ENCODE measurements around the gene KCTD16.

KCTD16 gene

DNA sequence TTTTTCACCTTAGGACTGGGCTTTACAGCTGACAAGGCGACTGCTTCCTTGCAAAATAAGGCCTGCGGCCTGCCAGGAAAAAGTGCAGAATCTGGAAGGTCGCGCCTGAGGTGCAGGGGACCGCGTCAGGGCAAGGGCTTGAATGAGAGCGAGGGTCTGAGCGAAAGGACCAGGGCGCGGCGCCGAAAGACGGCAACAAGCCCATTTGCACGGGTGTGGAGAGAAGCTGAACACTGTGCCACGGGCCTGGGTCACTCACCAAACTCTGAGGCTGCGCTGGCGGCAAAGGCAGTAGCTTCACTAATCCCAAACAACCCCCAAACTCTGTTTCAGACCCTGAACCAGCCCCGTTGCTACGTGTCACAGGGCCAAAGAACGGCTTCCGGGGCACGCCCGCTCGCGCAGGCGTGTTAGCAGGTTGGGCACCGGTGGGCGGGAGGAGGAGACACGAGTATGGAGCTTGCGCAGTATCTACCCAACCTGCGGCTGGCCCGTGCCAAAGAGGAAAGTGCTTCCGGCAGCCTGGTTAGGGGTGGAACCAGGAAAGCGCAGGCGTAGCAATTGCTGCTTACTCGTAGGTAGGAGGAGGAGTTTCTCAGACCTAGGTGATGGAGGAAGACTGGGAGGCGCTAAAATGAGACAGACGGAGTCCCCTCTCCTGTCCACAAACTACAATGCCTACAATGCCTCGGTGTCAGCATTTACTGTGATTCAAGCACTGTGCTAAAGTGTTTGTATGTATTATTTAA, at the start of gene KCTD16, which contains the start of gene YIPF5:
TSS of gene KCTD16 (plus strand) at position 598 of the 749 bp plus-strand sequence.
TSS of gene YIPF5 (minus strand) at position 384 of the 749 bp plus-strand sequence. CDS start 704 bp downstream, outside the sequence.
- Histone ChIP-seq H3K27me3 (ENCODE audit: insufficient read depth, low read length) (no peaks in the 10 kb centered on the region), H2AFZ (ENCODE audit: low read depth, low read length) (peak within 1 kb of the TSS; percentile 59), H3K9me3 (ENCODE audit: low read length) (no peaks in the 10 kb centered on the region), H3K4me3 (ENCODE audit: low read length) (peak within 1 kb of the TSS; percentile 73), H3K36me3 (ENCODE audit: insufficient read depth, low read length) (peaks cover 12% of the 10 kb centered on the region), H3K4me1 (ENCODE audit: insufficient read depth, low read length) (peaks cover 15% of the 10 kb centered on the region)

DNA sequence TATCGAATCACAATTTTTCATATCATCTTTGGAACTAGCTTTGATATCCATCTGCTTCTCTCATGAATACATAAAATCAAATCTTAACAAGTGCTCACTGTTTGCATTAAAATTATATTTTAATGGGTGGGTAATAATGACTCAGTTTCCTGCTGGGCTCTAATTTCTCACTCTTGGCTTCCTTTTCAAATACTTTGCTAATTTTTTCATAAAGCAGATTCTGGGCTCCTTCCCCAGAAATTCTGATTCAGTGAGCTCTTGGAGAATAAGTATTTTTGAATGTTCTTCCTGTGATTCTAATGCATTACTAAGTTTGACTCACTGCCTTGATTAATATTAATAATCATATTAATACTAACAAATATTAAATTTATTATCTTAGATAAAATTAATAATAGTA, 49.1 kb upstream of the KCTD16 start:
- no peak overlapping the region for H3K4me3 ChIP-seq (ENCODE audit: low read length)
- H3K4me1 ChIP-seq (ENCODE audit: insufficient read depth, low read length), result peaks cover 6% of the 10 kb centered on the region
- H2AFZ ChIP-seq (ENCODE audit: low read depth, low read length), result no peak overlapping the region
- H3K36me3 ChIP-seq (ENCODE audit: insufficient read depth, low read length), result no peaks in the 10 kb centered on the region
- H3K27me3 ChIP-seq (ENCODE audit: insufficient read depth, low read length), result no peaks in the 10 kb centered on the region
- no peaks in the 10 kb centered on the region for H3K9me3 ChIP-seq (ENCODE audit: low read length)

- H2AFZ ChIP-seq (ENCODE audit: low read depth, low read length), result no peak overlapping the region
- no peaks in the 10 kb centered on the region for H3K27me3 ChIP-seq (ENCODE audit: insufficient read depth, low read length)
- H3K4me3 ChIP-seq (ENCODE audit: low read length), result no peak overlapping the region
- H3K9me3 ChIP-seq (ENCODE audit: low read length), result no peaks in the 10 kb centered on the region
- peaks cover 6% of the 10 kb centered on the region for H3K4me1 ChIP-seq (ENCODE audit: insufficient read depth, low read length)
- H3K36me3 ChIP-seq (ENCODE audit: insufficient read depth, low read length), result no peaks in the 10 kb centered on the region
Measured at GRCh38 chr5:144122081-144122480, 48.6 kb upstream of the KCTD16 start.

- H3K36me3 ChIP-seq (ENCODE audit: insufficient read depth, low read length), result no peaks in the 10 kb centered on the region
- no peaks in the 10 kb centered on the region for H3K9me3 ChIP-seq (ENCODE audit: low read length)
- H3K27me3 ChIP-seq (ENCODE audit: insufficient read depth, low read length), result no peaks in the 10 kb centered on the region
Measured at GRCh38 chr5:144122641-144123040, 48.0 kb upstream of the KCTD16 start.

GRCh38 chr5:144125163-144125726, 45.4 kb upstream of the KCTD16 start:
- Histone ChIP-seq H3K4me3 (ENCODE audit: low read length) (no peak overlapping the region), H3K27me3 (ENCODE audit: insufficient read depth, low read length) (no peaks in the 10 kb centered on the region), H3K36me3 (ENCODE audit: insufficient read depth, low read length) (no peaks in the 10 kb centered on the region), H2AFZ (ENCODE audit: low read depth, low read length) (no peak overlapping the region), H3K9me3 (ENCODE audit: low read length) (no peaks in the 10 kb centered on the region), H3K4me1 (ENCODE audit: insufficient read depth, low read length) (peaks cover 4% of the 10 kb centered on the region)

More at GRCh38 chr5:144122641-144123040, 48.0 kb upstream of the KCTD16 start:
- Histone ChIP-seq H3K4me3 (ENCODE audit: low read length) (no peak overlapping the region), H2AFZ (ENCODE audit: low read depth, low read length) (no peak overlapping the region), H3K4me1 (ENCODE audit: insufficient read depth, low read length) (peaks cover 4% of the 10 kb centered on the region)

DNA sequence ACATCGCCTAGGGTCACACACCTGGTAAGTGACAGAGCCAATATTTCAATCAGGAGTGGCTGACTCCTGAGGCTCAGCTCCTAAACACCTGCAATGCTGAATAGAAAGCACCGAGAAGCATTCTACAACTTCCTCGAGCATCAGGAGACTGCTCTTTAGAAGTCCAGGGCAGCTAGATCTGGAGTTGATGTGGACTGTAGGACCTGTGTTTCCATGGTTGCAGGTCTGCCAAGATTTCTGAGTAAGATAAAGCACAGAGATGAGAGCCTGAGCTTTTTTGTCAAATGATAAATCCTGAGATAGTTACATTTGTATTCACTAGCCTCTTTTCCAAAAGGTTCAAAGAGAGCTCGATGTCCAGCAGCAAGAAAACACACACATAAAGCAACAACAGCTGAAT, 44.0 kb upstream of the KCTD16 start:
- Histone ChIP-seq H3K9me3 (ENCODE audit: low read length) (no peaks in the 10 kb centered on the region), H2AFZ (ENCODE audit: low read depth, low read length) (no peak overlapping the region), H3K36me3 (ENCODE audit: insufficient read depth, low read length) (no peaks in the 10 kb centered on the region), H3K4me3 (ENCODE audit: low read length) (no peak overlapping the region), H3K4me1 (ENCODE audit: insufficient read depth, low read length) (peaks cover 4% of the 10 kb centered on the region), H3K27me3 (ENCODE audit: insufficient read depth, low read length) (no peaks in the 10 kb centered on the region)

DNA sequence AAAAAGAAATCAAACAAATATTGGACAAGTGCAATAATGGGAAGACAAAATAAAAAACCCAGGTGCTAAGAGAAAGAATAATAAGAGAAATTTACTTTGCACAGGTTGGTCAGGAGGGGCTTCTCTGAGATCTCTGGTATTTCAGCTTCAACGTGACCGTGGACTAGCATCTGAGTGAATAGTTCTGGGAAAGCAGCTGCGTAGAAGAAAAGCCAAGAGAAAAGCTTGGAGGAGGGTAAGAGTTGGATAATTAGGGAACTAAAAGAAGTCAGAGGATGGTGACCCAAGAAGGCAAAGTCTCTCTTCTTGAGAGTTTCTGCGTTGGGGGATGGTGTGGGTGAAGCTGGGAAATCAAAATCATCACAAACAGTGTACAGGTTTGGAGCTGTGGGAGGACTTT, 41.8 kb upstream of the KCTD16 start:
- Histone ChIP-seq H3K4me3 (ENCODE audit: low read length) (no peak overlapping the region), H3K36me3 (ENCODE audit: insufficient read depth, low read length) (no peaks in the 10 kb centered on the region)

GRCh38 chr5:144130306-144130705, 40.4 kb upstream of the KCTD16 start:
- no peak overlapping the region for H3K4me3 ChIP-seq (ENCODE audit: low read length)
- H3K4me1 ChIP-seq (ENCODE audit: insufficient read depth, low read length), result peaks cover 2% of the 10 kb centered on the region
- no peaks in the 10 kb centered on the region for H3K27me3 ChIP-seq (ENCODE audit: insufficient read depth, low read length)
- no peaks in the 10 kb centered on the region for H3K36me3 ChIP-seq (ENCODE audit: insufficient read depth, low read length)
- H3K9me3 ChIP-seq (ENCODE audit: low read length), result no peaks in the 10 kb centered on the region
- H2AFZ ChIP-seq (ENCODE audit: low read depth, low read length), result no peak overlapping the region

More for the DNA sequence above, 41.8 kb upstream of the KCTD16 start:
- no peaks in the 10 kb centered on the region for H3K27me3 ChIP-seq (ENCODE audit: insufficient read depth, low read length)
- peaks cover 4% of the 10 kb centered on the region for H3K4me1 ChIP-seq (ENCODE audit: insufficient read depth, low read length)
- no peaks in the 10 kb centered on the region for H3K9me3 ChIP-seq (ENCODE audit: low read length)
- no peak overlapping the region for H2AFZ ChIP-seq (ENCODE audit: low read depth, low read length)

DNA sequence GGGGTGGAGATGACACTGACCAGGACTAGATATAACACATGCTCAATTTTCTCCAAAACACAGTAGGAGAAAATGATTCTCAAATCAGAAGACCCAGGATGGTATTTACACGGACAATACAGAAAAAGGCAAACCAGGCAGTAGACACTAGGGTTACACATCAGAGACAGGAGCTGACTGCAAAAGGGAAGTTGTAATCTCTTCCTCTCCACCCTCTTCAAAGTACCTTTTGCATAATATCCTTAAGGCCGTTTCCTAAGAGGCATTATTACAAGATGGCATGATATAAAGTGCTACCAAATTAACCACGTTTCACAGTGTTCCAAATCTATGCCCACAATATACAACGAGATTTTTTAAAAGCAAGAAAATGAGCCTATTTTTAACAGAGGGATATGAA, 39.4 kb upstream of the KCTD16 start:
- Histone ChIP-seq H2AFZ (ENCODE audit: low read depth, low read length) (no peak overlapping the region), H3K4me1 (ENCODE audit: insufficient read depth, low read length) (no peaks in the 10 kb centered on the region), H3K36me3 (ENCODE audit: insufficient read depth, low read length) (no peaks in the 10 kb centered on the region), H3K4me3 (ENCODE audit: low read length) (no peak overlapping the region), H3K9me3 (ENCODE audit: low read length) (no peaks in the 10 kb centered on the region), H3K27me3 (ENCODE audit: insufficient read depth, low read length) (no peaks in the 10 kb centered on the region)

DNA sequence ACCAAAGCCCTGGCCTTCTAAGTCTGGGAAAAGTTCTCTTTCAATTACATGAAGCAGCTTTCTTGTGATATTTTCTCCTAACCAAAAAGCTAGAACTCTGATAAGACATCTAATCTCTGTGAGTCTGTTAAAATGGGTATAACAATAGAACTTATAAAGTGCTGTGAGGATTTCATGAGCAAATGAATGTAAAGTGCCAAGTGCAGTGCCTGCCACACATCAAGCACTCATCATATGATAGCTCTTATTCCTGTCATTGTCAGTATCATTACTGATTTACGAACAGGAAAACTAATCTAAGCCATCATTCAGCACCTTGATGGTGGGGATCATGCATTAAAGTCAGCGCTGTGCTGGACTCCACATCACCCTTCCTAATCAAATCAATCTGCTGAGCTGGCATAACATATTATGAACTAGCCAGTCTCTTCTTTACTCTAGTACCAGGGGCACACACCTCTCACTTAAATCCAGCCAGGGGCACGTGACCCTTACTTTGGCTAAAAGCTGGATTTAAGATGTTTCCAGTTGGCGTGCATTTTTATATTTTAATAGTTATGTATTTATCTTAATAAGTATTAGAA, 37.5 kb upstream of the KCTD16 start:
- Histone ChIP-seq H3K4me1 (ENCODE audit: insufficient read depth, low read length) (no peaks in the 10 kb centered on the region), H3K4me3 (ENCODE audit: low read length) (no peak overlapping the region), H3K36me3 (ENCODE audit: insufficient read depth, low read length) (no peaks in the 10 kb centered on the region), H3K27me3 (ENCODE audit: insufficient read depth, low read length) (no peaks in the 10 kb centered on the region), H2AFZ (ENCODE audit: low read depth, low read length) (no peak overlapping the region), H3K9me3 (ENCODE audit: low read length) (no peaks in the 10 kb centered on the region)

GRCh38 chr5:144134194-144134826, 36.4 kb upstream of the KCTD16 start:
- Histone ChIP-seq H3K4me1 (ENCODE audit: insufficient read depth, low read length) (no peaks in the 10 kb centered on the region), H3K4me3 (ENCODE audit: low read length) (no peak overlapping the region), H3K27me3 (ENCODE audit: insufficient read depth, low read length) (no peaks in the 10 kb centered on the region), H3K36me3 (ENCODE audit: insufficient read depth, low read length) (no peaks in the 10 kb centered on the region), H3K9me3 (ENCODE audit: low read length) (no peaks in the 10 kb centered on the region), H2AFZ (ENCODE audit: low read depth, low read length) (no peak overlapping the region)

- no peak overlapping the region for H3K4me3 ChIP-seq (ENCODE audit: low read length)
- no peaks in the 10 kb centered on the region for H3K36me3 ChIP-seq (ENCODE audit: insufficient read depth, low read length)
- no peaks in the 10 kb centered on the region for H3K4me1 ChIP-seq (ENCODE audit: insufficient read depth, low read length)
- no peaks in the 10 kb centered on the region for H3K27me3 ChIP-seq (ENCODE audit: insufficient read depth, low read length)
- no peaks in the 10 kb centered on the region for H3K9me3 ChIP-seq (ENCODE audit: low read length)
- H2AFZ ChIP-seq (ENCODE audit: low read depth, low read length), result no peak overlapping the region
Measured at GRCh38 chr5:144135113-144135762, 35.4 kb upstream of the KCTD16 start.

DNA sequence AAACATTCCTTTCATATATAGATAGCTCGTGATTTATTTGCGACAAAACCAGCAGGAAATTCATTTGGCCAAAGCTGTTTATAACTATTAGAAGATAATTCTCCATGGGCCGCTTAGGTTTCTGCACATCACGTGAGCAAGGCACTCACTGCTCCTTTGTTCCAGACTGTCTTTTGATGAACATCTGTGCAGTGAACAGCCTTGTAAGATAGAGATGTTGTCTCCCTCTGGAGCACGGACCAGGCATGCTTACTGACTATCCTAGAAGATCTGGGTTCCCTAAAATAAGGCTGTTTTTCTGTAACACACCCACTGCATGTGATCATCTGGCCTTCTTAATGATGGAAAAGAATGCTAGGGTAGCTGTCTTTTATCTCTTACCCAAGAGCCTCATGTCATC, 31.1 kb upstream of the KCTD16 start:
- Histone ChIP-seq H3K36me3 (ENCODE audit: insufficient read depth, low read length) (no peaks in the 10 kb centered on the region), H2AFZ (ENCODE audit: low read depth, low read length) (no peak overlapping the region), H3K9me3 (ENCODE audit: low read length) (no peaks in the 10 kb centered on the region), H3K27me3 (ENCODE audit: insufficient read depth, low read length) (no peaks in the 10 kb centered on the region), H3K4me1 (ENCODE audit: insufficient read depth, low read length) (no peaks in the 10 kb centered on the region), H3K4me3 (ENCODE audit: low read length) (no peak overlapping the region)

All from neuron (in vitro differentiated cells).